HepG2 (cell line): Measurements from ENCODE around the gene RSL1D1. TPM values are rescaled to one million over a fixed set of nuclear protein-coding genes. Genes with fewer than 3 reads are reported as not detected.

Experiments
- ATAC-seq: fragments of 200-7000 bp; cut with Tn5 transposase; 3 replicates; pipeline ENCODE4 v1.9.1; 2020; ENCODE audit warnings: mild to moderate bottlenecking, moderate library complexity
- BruUV-seq: library from RNA; stranded (reverse); fragments of 400-500 nt; replicated peaks from 2 replicates; lab custom pipeline; 2021; lab: Mats Ljungman, UMichigan
- CTCF ChIA-PET: fragments of 300-600 bp; formaldehyde crosslinking; extraction: SDS; loops from one replicate; lab custom pipeline; 2021; ENCODE audit warnings: low total read pairs, inconsistent platforms, low intra/inter-chr PET ratio; lab: Yijun Ruan, JAX
- POLR2A ChIA-PET: fragments of 350-600 bp; sonication (Branson Sonifier 250); formaldehyde crosslinking; loops from one replicate; lab custom pipeline; 2020; ENCODE audit warnings: antibody characterized with exemption, inconsistent platforms; lab: Yijun Ruan, JAX
- DNase-seq: peaks from one replicate; pipeline ENCODE4 v3.0.0-alpha.2; 2015; ENCODE audit warnings: low spot score
- FAIRE-seq: peaks from 3 replicates; lab custom pipeline; 2011; peaks lifted over from hg19 to GRCh38; lab: Jason Lieb, UNC
- H2AFZ ChIP-seq: one replicate; pipeline ENCODE4 v1.6.1; 2011; ENCODE audit warnings: low read length, inconsistent platforms
- H3K27ac ChIP-seq: fragments of 300-600 bp; 3 replicates; pipeline ENCODE4 v1.8.0; 2011; ENCODE audit warnings: mixed run types, mild to moderate bottlenecking, mixed read lengths, low read length, inconsistent platforms; ENCODE audit not compliant: insufficient read depth; ENCODE audit errors: extremely low read length
- H3K27me3 ChIP-seq, 2 experiments: fragments of 200-600 bp in 1 of 2; 2 replicates in 1 of 2; 3 replicates in 1 of 2; pipeline versions ENCODE4 v1.6.0 to v1.8.0; 2011; ENCODE audit warnings: low read length in 2 of 2, mild to moderate bottlenecking in 2 of 2, moderate library complexity in 2 of 2, inconsistent platforms in 1 of 2; ENCODE audit not compliant: insufficient read depth in 2 of 2, control insufficient read depth in 1 of 2
- H3K36me3 ChIP-seq, 2 experiments: fragments of 200-600 bp in 1 of 2; replicated peaks in 1 of 2; 2 replicates in 1 of 2; 3 replicates in 1 of 2; pipeline versions ENCODE4 v1.5.1 to v1.8.0; 2011; ENCODE audit warnings: low read length in 2 of 2, inconsistent platforms in 1 of 2; ENCODE audit not compliant: insufficient read depth in 2 of 2, control insufficient read depth in 1 of 2
- H3K4me1 ChIP-seq: 2 replicates; pipeline ENCODE4 v1.5.1; 2012; ENCODE audit warnings: low read length, inconsistent platforms; ENCODE audit not compliant: insufficient read depth
- H3K4me2 ChIP-seq: 2 replicates; pipeline ENCODE4 v1.6.0; 2011; ENCODE audit warnings: low read depth, low read length, inconsistent platforms
- H3K4me3 ChIP-seq, 3 experiments: fragments of 200-600 bp in 1 of 3; sonication (generic), shearing (Covaris generic) in 1 of 3; replicated peaks in 1 of 3; 2 replicates each; pipeline ENCODE4 v1.5.1; 2011 to 2016; ENCODE audit warnings: low read length in 3 of 3, inconsistent platforms in 2 of 3, low read depth in 2 of 3, mild to moderate bottlenecking in 2 of 3, control low read depth in 1 of 3, mixed read lengths in 1 of 3; ENCODE audit not compliant: insufficient read depth in 1 of 3
- H3K79me2 ChIP-seq: one replicate; pipeline ENCODE4 v1.6.1; 2011; ENCODE audit warnings: low read length, inconsistent platforms; ENCODE audit not compliant: insufficient read depth
- H3K9ac ChIP-seq: 2 replicates; pipeline ENCODE4 v1.6.0; 2011; ENCODE audit warnings: mild to moderate bottlenecking, low read depth, low read length, inconsistent platforms; ENCODE audit not compliant: insufficient read depth
- H3K9me3 ChIP-seq: 2 replicates; pipeline ENCODE4 v1.5.1; 2012; ENCODE audit warnings: mild to moderate bottlenecking, low read length
- H4K20me1 ChIP-seq: 2 replicates; pipeline ENCODE4 v1.6.0; 2011; ENCODE audit warnings: inconsistent platforms, mild to moderate bottlenecking, low read length, moderate library complexity; ENCODE audit not compliant: insufficient read depth
- ZBTB39 ChIP-seq: sonication (generic); formaldehyde crosslinking; IDR thresholded peaks from 2 replicates; pipeline ENCODE4 v1.5.0; 2020; ENCODE audit warnings: missing genetic modification reagents
- ZNF780A ChIP-seq: sonication (generic); formaldehyde crosslinking; IDR thresholded peaks from 2 replicates; pipeline ENCODE4 v1.8.0; 2022; ENCODE audit warnings: mild to moderate bottlenecking, missing genetic modification reagents, moderate library complexity
- in situ Hi-C: cut with HindIII; loops from 2 replicates; pipeline ENCODE4 v1.10.0; 2017; ENCODE audit warnings: low pct_unique_long_range_greater_than_20kb; ENCODE audit not compliant: extremely low pct_ligation_motif_present
- intact Hi-C: fragments of 100-400 bp; cut with micrococcal nuclease; formaldehyde crosslinking; loops from one replicate; pipeline ENCODE4 v1.10.0; 2022; ENCODE audit not compliant: unreplicated experiment
- polyA plus RNA-seq, 8 experiments: library from polyadenylated mRNA; depleted of rRNA in 3 of 8; stranded (reverse) in 7 of 8; unstranded in 1 of 8; fragments of >200 nt; fragmentation: Illumina TruSeq in 4 of 8; extraction: Trizol in 4 of 8; gene quantifications; 2 replicates each; pipeline versions ENCODE4 v1.2.1 to v1.2.3, GENCODE V29; 2011 to 2016; ENCODE audit warnings: low read depth in 4 of 8, missing spikeins in 1 of 8, mixed read lengths in 1 of 8; ENCODE audit not compliant: insufficient read depth in 1 of 8
- total RNA-seq, 5 experiments: library from RNA; depleted of rRNA; stranded (reverse); fragments of >200 nt; fragmentation: Illumina TruSeq; extraction: Trizol; gene quantifications; 2 replicates each; pipeline ENCODE4 v1.2.3, GENCODE V29; 2016; ENCODE audit warnings: low read depth in 1 of 5

The RSL1D1 gene
- total and polyA plus RNA-seq, 2 of the 13 experiments (the other 11 are each of a cell fraction or from before 2014, with no cell fraction given): 187 to 343 TPM

- no peak overlapping the region for H3K4me3 ChIP-seq
- H3K9me3 ChIP-seq: no peaks in the 10 kb centered on the region
- BruUV-seq: no TSS peak
- ATAC-seq (no peak), DNase-seq (no peak)
- POLR2A ChIA-PET: interaction anchor here (0.8 to 2.2 kb wide), 4 partner anchors 13 to 42 kb away, joined by 4 to 8 read pairs (median 6); partner anchors contain the start of genes TXNDC11 and ZC3H7A
- H3K27ac ChIP-seq: peak overlapping the region; percentile 9
- peak overlapping the region; percentile 28 for H3K4me2 ChIP-seq
- intact Hi-C loops (no loop called here), in situ Hi-C loops (no loop called here)
- H3K4me1 ChIP-seq: peaks cover 73% of the 10 kb centered on the region
- no peak overlapping the region for H3K9ac ChIP-seq
- no peak overlapping the region for H2AFZ ChIP-seq
- H3K36me3 ChIP-seq: peaks cover 6 to 28% of the 10 kb centered on the region in 2 experiments; a peak in 4 of 5 replicates
- H4K20me1 ChIP-seq: peaks cover 7% of the 10 kb centered on the region
- no peaks in the 10 kb centered on the region for H3K27me3 ChIP-seq
- H3K79me2 ChIP-seq: peaks cover 77% of the 10 kb centered on the region
- TF ChIP-seq ZNF780A (CRISPR knock-in tag): no peak
- TF ChIP-seq ZBTB39 (CRISPR knock-in tag): 0 out of 2 replicates have a peak, but pooled peaks have one; percentile 78
- TF ChIP-seq, all 625 proteins: peak for 1
- CTCF ChIA-PET: no interaction called here
- FAIRE-seq: no peak
Measured at GRCh38 chr16:11784038-11784369, 67.3 kb downstream of the RSL1D1 start.

Other genes with a start within 250 kb of the RSL1D1 start
- 8.4 TPM in 2 replicates for gene SNN, start 183.1 kb downstream of the RSL1D1 start, total RNA-seq (2016; rRNA removed; fragmentation: Illumina TruSeq; extraction: Trizol)
- gene SNN, start 183.1 kb downstream of the RSL1D1 start, polyA plus RNA-seq (2011; rRNA removed): 5.2 and 5.6 TPM in 2 replicates
- gene TXNDC11, start 108.7 kb downstream of the RSL1D1 start, total RNA-seq (2016; rRNA removed; fragmentation: Illumina TruSeq; extraction: Trizol): 46.4 and 74.9 TPM in 2 replicates
- 123 and 124 TPM in 2 replicates for gene TXNDC11, start 108.7 kb downstream of the RSL1D1 start, polyA plus RNA-seq (2011; rRNA removed)
- gene ZC3H7A, start 54.3 kb downstream of the RSL1D1 start, total RNA-seq (2016; rRNA removed; fragmentation: Illumina TruSeq; extraction: Trizol): 29.2 and 51.5 TPM in 2 replicates
- gene ZC3H7A, start 54.3 kb downstream of the RSL1D1 start, polyA plus RNA-seq (2011; rRNA removed): 28.4 and 36.8 TPM in 2 replicates
- gene GSPT1, start 64.4 kb upstream of the RSL1D1 start, total RNA-seq (2016; rRNA removed; fragmentation: Illumina TruSeq; extraction: Trizol): 316 and 449 TPM in 2 replicates
- 98.6 and 120 TPM in 2 replicates for gene GSPT1, start 64.4 kb upstream of the RSL1D1 start, polyA plus RNA-seq (2011; rRNA removed)
- 1.8 TPM in 1 of 2 replicates, not detected in the other for gene NPIPB2, start 90.5 kb upstream of the RSL1D1 start, total RNA-seq (2016; rRNA removed; fragmentation: Illumina TruSeq; extraction: Trizol)
- 3.2 and 4.1 TPM in 2 replicates for gene NPIPB2, start 90.5 kb upstream of the RSL1D1 start, polyA plus RNA-seq (2011; rRNA removed)
- gene TNFRSF17, start 113.7 kb upstream of the RSL1D1 start, total RNA-seq (2016; rRNA removed; fragmentation: Illumina TruSeq; extraction: Trizol): not detected in 2 replicates
- gene TNFRSF17, start 113.7 kb upstream of the RSL1D1 start, polyA plus RNA-seq (2011; rRNA removed): not detected in 2 replicates
- gene SNX29, start 125.2 kb upstream of the RSL1D1 start, total RNA-seq (2016; rRNA removed; fragmentation: Illumina TruSeq; extraction: Trizol): 5.2 and 6.5 TPM in 2 replicates
- gene SNX29, start 125.2 kb upstream of the RSL1D1 start, polyA plus RNA-seq (2011; rRNA removed): 3.4 TPM in 2 replicates